Measurements from ENCODE around the gene SDK1. TPM values are rescaled to one million over a fixed set of nuclear protein-coding genes. Genes with fewer than 3 reads are reported as not detected.

Gene SDK1
- polyA plus RNA-seq, 1 donor, result 7.1 TPM

- DNase-seq, result no peak
These were observed 587.0 kb downstream of the SDK1 start for GRCh38 chr7:3888096-3888495.

- DNase-seq, result no peak
These were observed 591.1 kb downstream of the SDK1 start for GRCh38 chr7:3892157-3892556.

- DNase-seq, result no peak
These were observed 591.6 kb downstream of the SDK1 start for GRCh38 chr7:3892686-3893085.

DNA sequence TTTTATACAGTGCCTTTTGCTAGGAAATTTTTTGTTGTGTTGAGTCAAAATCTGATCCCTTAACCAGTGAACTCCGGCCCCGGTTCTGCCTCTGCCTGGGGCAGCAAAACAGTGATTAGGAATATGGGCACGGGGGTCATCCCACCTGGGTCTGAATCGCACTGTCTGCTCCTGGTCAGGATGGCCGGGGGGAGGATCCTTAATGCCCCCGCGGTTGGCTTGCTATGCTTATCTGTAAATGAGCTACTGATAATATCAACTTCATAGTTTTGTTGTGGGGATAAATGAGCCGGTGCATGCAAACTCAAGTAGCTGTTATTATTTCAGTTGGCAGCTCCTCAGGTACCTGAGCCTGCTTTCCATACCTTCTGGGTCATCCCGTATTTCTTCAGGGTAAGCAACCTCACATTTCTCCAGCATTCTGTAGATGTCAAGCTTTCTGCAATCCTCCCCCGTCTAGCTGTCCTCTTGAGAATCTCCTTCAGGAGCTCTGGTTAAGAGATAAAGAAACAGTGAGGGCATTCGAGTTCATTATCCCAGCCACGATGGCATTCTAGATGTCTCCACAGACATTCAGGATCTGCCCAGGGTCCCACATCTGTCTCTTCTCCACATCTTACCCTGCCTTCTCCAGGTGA lies 592.2 kb downstream of the SDK1 start:
- no peak for DNase-seq

- DNase-seq, result no peak
These were observed 592.7 kb downstream of the SDK1 start for GRCh38 chr7:3893789-3894153.

GRCh38 chr7:3895341-3896116 lies 594.5 kb downstream of the SDK1 start:
- DNase-seq, result no peak

GRCh38 chr7:3896169-3896765 lies 595.2 kb downstream of the SDK1 start:
- DNase-seq, result no peak

- no peak for DNase-seq
These were observed 596.6 kb downstream of the SDK1 start for GRCh38 chr7:3897430-3898372.

- no peak for DNase-seq
These were observed 598.5 kb downstream of the SDK1 start for GRCh38 chr7:3899559-3899991.

DNA sequence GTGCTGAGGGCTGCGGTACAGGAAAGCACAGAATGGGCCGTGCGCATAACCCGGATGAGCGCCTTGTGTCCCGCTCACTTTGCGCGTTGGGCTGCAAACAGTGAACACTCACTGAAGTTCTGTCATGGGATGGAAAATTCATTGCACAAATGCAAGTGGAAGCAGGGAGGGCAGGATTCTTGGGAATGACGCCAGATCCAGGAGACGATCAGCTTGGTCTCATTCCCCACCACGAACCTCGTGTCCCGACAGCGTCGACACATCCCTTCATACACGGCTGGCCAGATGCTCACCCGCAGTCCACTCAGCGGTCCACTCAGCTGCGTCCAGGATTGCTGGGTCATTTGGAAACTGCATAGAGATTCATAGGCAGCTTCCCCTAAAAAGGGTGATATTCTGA lies 607.1 kb downstream of the SDK1 start:
- no peak for DNase-seq

GRCh38 chr7:3909128-3909527 lies 608.1 kb downstream of the SDK1 start:
- DNase-seq, result no peak

- DNase-seq, result no peak
These were observed 609.0 kb downstream of the SDK1 start for GRCh38 chr7:3910054-3910453.

DNA sequence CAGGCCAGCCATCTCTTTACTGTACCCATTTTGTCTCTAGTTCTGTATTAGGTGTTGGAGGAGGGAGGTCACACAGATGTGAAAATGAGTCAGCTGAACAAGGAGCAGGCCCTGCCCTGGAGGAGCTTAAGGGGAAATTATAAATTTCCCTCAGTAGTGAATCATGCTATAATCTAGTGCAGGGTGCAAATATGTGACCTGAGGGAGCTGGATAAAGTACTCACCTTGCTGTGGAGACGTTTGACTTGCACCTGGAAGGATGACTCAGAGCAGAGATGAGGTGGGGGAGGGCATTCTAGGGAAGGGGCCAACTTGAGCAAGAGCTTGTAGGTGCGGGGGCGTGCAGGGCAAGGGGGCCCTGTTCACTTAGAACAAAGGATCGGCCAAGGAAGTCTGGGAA lies 610.6 kb downstream of the SDK1 start:
- DNase-seq, result no peak

GRCh38 chr7:3912291-3912690 lies 611.2 kb downstream of the SDK1 start:
- DNase-seq, result no peak

DNA sequence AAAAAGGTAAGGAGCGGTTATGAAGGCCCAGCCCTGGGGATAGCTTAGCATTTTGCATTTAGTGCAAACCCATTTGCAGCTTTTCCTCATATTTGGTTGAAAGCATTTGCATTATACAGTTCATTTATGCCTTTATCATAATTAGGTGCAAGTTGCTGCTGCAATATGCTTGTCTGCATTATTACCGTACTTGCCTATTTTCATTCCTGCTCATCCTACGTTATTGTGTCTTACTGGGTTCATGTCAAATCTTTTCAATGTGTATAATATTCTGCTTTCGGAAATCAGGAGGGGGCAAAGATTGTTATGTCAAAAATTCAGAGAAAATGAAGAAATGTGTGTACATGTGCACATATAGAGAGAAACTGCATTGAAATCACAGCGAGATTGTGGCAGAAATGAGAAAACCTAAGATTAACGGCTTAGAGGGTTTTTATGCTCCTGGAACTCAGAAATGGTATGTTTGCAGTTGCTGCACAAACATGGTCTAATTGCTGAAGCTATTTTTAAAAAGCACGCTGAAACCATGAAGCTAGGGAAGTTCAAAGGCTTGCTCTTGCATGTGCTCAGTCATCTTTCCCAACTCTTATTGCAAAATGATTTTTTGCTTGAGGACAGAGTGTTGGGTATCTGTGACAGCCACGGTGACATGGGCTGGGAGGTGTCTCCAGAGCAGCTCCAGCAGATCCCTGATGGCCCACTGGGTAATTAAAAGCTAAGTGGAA lies 613.2 kb downstream of the SDK1 start:
- DNase-seq, result no peak

- no peak for DNase-seq
These were observed 614.4 kb downstream of the SDK1 start for GRCh38 chr7:3915337-3915878.

GRCh38 chr7:3916146-3916545 lies 615.1 kb downstream of the SDK1 start:
- no peak for DNase-seq

- DNase-seq, result no peak
These were observed 616.4 kb downstream of the SDK1 start for GRCh38 chr7:3917436-3917835.

DNA sequence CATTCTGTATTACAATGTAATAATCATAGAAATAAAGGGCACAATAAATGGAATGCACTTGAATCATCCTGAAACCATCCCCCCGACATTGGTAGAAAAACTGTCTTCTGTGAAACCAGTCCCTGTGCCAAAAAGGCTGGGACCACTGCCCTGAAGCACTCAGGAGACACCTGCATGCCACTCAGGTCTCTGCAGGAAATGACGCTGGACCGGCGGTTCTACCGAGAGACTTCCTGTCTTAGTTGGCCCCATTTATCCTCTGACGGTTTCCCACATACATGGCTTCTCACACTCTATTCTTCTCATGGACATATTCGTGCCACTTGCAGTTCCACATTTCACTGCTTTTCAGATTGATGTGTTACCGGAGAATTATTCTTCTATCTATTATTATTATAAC lies 617.5 kb downstream of the SDK1 start:
- no peak for DNase-seq

DNA sequence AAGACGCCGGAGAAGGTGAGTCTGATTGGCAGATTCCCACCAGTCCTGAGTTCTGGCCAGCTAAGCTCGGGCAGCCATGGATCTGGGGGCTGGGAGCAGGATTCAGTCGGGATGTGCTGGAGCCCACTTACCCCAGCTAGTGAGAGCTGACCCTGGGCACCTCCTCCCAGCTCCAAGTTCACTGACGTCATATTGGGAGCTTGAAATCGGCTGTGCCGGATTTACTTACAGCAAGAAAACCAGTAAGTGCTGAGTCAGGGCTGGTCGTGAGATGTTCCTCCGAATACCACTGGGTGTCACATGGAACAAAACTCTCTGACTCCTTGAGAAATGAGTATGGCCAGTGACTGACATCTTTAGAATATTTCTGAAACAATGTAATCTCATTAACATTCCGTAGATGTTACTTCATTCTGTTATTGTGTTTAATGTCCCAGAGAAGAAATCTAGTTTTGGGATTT lies 621.2 kb downstream of the SDK1 start:
- DNase-seq, result no peak

DNA sequence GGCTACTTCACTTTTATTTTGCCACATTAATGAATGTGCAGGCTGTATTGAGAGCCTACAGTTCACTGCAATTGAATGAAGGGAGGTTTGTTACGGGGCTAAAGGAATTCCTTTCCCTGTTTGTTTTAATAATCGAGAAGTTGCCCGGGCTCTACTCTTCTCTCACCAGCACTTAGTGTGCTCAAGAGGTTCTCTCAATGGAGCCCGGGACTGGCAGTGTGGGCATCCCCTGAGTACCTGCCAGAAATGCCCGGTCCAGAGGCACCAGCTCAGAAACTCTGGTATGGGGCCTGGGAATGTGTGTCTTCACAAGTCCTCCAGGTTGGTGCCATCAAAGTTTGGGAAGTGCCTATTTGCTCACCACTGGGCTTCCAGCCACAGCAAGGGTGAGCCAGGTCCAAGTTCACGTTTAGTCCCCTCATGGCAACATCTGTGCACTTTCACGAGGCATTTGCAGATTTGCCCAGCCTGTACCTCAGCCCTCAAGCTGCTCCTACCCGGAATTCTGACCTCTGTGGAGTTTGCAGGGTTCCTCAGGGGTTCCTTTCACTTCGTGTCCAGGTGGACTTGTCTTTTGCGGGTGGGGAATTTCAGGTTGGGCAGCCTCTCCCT lies 622.4 kb downstream of the SDK1 start:
- no peak for DNase-seq
